T-cell (primary cell): Measurements from ENCODE around the gene SMIM41. TPM values are rescaled to one million over a fixed set of nuclear protein-coding genes. Genes with fewer than 3 reads are reported as not detected.

Source experiments
- ATAC-seq, 4 experiments: fragments of 200-7000 bp in 3 of 4; fragments of 150-1000 bp in 1 of 4; cut with Tn5 transposase; replicated peaks in 1 of 4; 1 replicate in 3 of 4; 2 replicates in 1 of 4; pipeline ENCODE4 v1.10.0; 2021; ENCODE audit warnings: moderate library complexity in 3 of 4, mild to moderate bottlenecking in 2 of 4, moderate number of reproducible peaks in 1 of 4
- CTCF ChIA-PET, 2 donors: fragments of 300-600 bp; sonication (Branson Sonifier 250); formaldehyde crosslinking; loops; one replicate each; lab custom pipeline; 2022; ENCODE audit warnings: antibody characterized with exemption in 2 of 2; lab: Charles Lee
- POLR2A ChIA-PET, 2 donors: fragments of 300-600 bp; sonication (Branson Sonifier 250); formaldehyde crosslinking; loops; one replicate each; lab custom pipeline; 2022; ENCODE audit warnings: antibody characterized with exemption in 2 of 2; lab: Charles Lee
- DNase-seq, 35 experiments: peaks; one replicate each; pipeline versions ENCODE4 v3.0.0 to v3.0.0-alpha.2; 2013 to 2023
- H3K27ac ChIP-seq: one replicate; pipeline ENCODE4 v1.5.1; 2013; ENCODE audit warnings: low read length
- H3K27me3 ChIP-seq, 2 experiments: replicated peaks in 1 of 2; 1 replicate in 1 of 2; 2 replicates in 1 of 2; pipeline versions ENCODE4 v1.6.1 to v1.7.0; 2013; ENCODE audit warnings: low read length in 1 of 2, mixed read lengths in 1 of 2; ENCODE audit not compliant: control insufficient read depth in 2 of 2, insufficient read depth in 2 of 2; ENCODE audit errors: extremely low read depth in 1 of 2
- H3K36me3 ChIP-seq, 2 donors: 1 replicate in 1 of 2; 2 replicates in 1 of 2; pipeline versions ENCODE4 v1.6.1 to v1.7.0; 2013; ENCODE audit warnings: low read length in 1 of 2; ENCODE audit not compliant: control insufficient read depth in 2 of 2, insufficient read depth in 1 of 2; ENCODE audit errors: extremely low read depth in 1 of 2
- H3K4me1 ChIP-seq, 2 experiments: 1 replicate in 1 of 2; 2 replicates in 1 of 2; pipeline versions ENCODE4 v1.6.1 to v1.7.0; 2013; ENCODE audit warnings: low read length in 2 of 2, mixed read lengths in 1 of 2; ENCODE audit not compliant: insufficient read depth in 2 of 2, control insufficient read depth in 1 of 2; ENCODE audit errors: extremely low read depth in 1 of 2
- H3K4me3 ChIP-seq, 2 donors: 1 replicate in 1 of 2; 2 replicates in 1 of 2; pipeline versions ENCODE4 v1.5.1 to v1.7.0; 2013; ENCODE audit warnings: mild to moderate bottlenecking in 2 of 2, low read length in 1 of 2, moderate library complexity in 1 of 2; ENCODE audit not compliant: control insufficient read depth in 1 of 2; ENCODE audit errors: extremely low read depth in 1 of 2
- H3K9me3 ChIP-seq: 2 replicates; pipeline ENCODE4 v1.7.0; 2013
- H3K27ac Mint-ChIP-seq, 2 donors: one replicate each; pipeline ENCODE4 v1.8.0; 2020 to 2021; ENCODE audit warnings: mild to moderate bottlenecking in 2 of 2, mixed read lengths in 2 of 2
- H3K27me3 Mint-ChIP-seq, 2 donors: one replicate each; pipeline ENCODE4 v1.8.0; 2021 to 2022; ENCODE audit warnings: mixed read lengths in 2 of 2
- H3K36me3 Mint-ChIP-seq: one replicate; pipeline ENCODE4 v1.8.0; 2021; ENCODE audit warnings: mixed read lengths
- H3K4me1 Mint-ChIP-seq, 3 donors: one replicate each; pipeline ENCODE4 v1.8.0; 2020 to 2022; ENCODE audit warnings: mixed read lengths in 3 of 3, mild to moderate bottlenecking in 1 of 3
- H3K4me3 Mint-ChIP-seq, 3 donors: one replicate each; pipeline ENCODE4 v1.8.0; 2020 to 2022; ENCODE audit warnings: mild to moderate bottlenecking in 3 of 3, mixed read lengths in 3 of 3, moderate library complexity in 3 of 3
- H3K9me3 Mint-ChIP-seq, 3 donors: one replicate each; pipeline ENCODE4 v1.8.0; 2020 to 2022; ENCODE audit warnings: mixed read lengths in 3 of 3
- WGBS: methylation state at CpG from one replicate; pipeline ENCODE4 v1.1.5; 2013; ENCODE audit warnings: missing lambda C conversion rate; ENCODE audit not compliant: insufficient coverage; 5-methylcytosine and 5-hydroxymethylcytosine counted together
- total RNA-seq, 35 experiments: library from RNA in 6 of 35; stranded (reverse) in 6 of 35; fragments of 120-200 nt in 1 of 35; gene quantifications; one replicate each; pipeline versions ENCODE4 v1.2.1 to v1.2.4 and lab custom pipeline; 2013 to 2026

SMIM41 gene
- total RNA-seq, 5 donors from 2014 or later (not counting 1 experiment from before 2014, with no cell fraction given), result 0.41 TPM; not detected in 4

DNA sequence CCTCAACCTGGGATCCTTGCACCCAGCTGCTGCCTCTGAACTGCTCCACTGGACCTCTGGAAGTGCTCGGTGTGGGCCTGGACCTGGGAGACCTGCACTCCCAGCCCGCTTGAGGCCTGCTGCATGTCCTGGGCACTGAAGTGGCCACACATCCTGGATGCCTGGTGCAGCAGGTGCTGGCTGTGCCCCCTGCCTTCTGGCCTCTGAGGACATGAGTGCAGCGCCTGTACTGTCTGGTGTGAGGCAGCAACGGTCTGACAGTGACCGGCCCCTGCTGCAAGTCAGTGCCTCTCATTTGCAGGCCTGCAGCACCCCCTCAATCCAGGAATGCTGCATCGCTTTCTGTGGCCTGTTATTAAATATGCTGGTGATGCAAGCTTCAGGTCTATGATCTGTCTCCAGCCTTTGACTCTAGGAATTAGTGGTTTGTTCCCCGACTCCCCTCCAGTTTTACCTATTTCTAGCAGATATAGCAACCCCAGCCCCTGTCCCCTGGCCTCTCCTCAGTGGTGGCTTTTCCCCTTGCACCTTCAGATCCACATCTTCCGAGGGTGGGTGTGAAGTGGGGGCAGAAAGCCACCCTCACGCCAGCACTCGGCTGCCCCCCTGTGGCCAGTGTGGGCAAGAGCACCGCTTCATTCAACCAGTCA, 3.6 kb downstream of the SMIM41 start:
- no peaks in the 10 kb centered on the region for H3K9me3 ChIP-seq
- H3K27me3 ChIP-seq, result peaks cover 0 to 21% of the 10 kb centered on the region in 2 experiments
- H3K4me3 ChIP-seq, result no peak overlapping the region
- peaks cover 6 to 28% of the 10 kb centered on the region in 2 experiments for H3K4me1 ChIP-seq
- H3K27ac ChIP-seq, result no peak overlapping the region
- 97% methylated on average over 3 of the region's 11 CpGs for WGBS
- Mint-ChIP-seq H3K36me3 (peaks cover 5% of the 10 kb centered on the region), H3K4me1 (peaks cover 12 to 15% (median 13%) of the 10 kb centered on the region in 3 donors), H3K27me3 (peaks cover 11 to 16% of the 10 kb centered on the region in 2 donors), H3K4me3 (no peak overlapping the region), H3K9me3 (no peaks in the 10 kb centered on the region), H3K27ac (peak overlapping the region in 1 of 2 donors; percentile 30)
- DNase-seq, result peak; percentile 31 to 82 (median 56)
- peaks cover 7 to 9% of the 10 kb centered on the region in 2 donors for H3K36me3 ChIP-seq
- CTCF ChIA-PET, result interaction anchor here (1.0 to 3.5 kb wide), 5 partner anchors 12 to 57 kb away, joined by 3 to 33 read pairs (median 4); no protein-coding TSS in a partner anchor
- POLR2A ChIA-PET, result no interaction called here
- peak; percentile 74 to 79 (median 76) for ATAC-seq

DNA sequence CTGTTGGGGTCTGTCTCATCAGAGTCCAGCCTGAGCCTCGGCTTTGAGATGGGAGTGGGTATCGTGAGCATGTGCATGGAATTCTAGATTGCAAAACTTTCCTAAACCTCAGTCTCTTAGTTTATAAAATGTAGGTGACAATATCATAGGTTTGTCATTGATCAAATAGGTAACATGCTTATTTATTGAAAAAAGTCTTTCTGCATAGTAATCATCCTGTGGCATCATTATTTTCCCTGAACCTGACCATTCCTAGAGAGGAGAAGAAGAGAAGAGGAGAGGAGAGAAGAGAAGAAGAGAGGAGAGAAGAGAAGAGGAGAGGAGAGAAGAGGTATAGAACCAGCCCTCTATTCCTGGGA, 4.1 kb downstream of the SMIM41 start:
- no peaks in the 10 kb centered on the region for H3K9me3 ChIP-seq
- no peak overlapping the region for H3K27ac ChIP-seq
- POLR2A ChIA-PET, result no interaction called here
- Mint-ChIP-seq H3K4me3 (no peak overlapping the region), H3K27me3 (peaks cover 11 to 21% of the 10 kb centered on the region in 2 donors), H3K27ac (peak overlapping the region in 1 of 2 donors; percentile 30), H3K36me3 (peaks cover 4% of the 10 kb centered on the region), H3K4me1 (peaks cover 12 to 15% (median 15%) of the 10 kb centered on the region in 3 donors), H3K9me3 (no peaks in the 10 kb centered on the region)
- peaks cover 5 to 7% of the 10 kb centered on the region in 2 donors for H3K36me3 ChIP-seq
- CTCF ChIA-PET, result interaction anchor here (1.0 to 3.5 kb wide), 9 partner anchors 12 to 103 kb away, joined by 3 to 31 read pairs (median 4); partner anchors contain the start of gene ATG101 (in 1 of the 2)
- no CpG with 5 or more reads among the region's 2 CpGs for WGBS
- DNase-seq, result no peak
- H3K4me1 ChIP-seq, result peaks cover 6 to 28% of the 10 kb centered on the region in 2 experiments
- no peak for ATAC-seq
- H3K4me3 ChIP-seq, result no peak overlapping the region
- H3K27me3 ChIP-seq, result peaks cover 0 to 26% of the 10 kb centered on the region in 2 experiments

DNA sequence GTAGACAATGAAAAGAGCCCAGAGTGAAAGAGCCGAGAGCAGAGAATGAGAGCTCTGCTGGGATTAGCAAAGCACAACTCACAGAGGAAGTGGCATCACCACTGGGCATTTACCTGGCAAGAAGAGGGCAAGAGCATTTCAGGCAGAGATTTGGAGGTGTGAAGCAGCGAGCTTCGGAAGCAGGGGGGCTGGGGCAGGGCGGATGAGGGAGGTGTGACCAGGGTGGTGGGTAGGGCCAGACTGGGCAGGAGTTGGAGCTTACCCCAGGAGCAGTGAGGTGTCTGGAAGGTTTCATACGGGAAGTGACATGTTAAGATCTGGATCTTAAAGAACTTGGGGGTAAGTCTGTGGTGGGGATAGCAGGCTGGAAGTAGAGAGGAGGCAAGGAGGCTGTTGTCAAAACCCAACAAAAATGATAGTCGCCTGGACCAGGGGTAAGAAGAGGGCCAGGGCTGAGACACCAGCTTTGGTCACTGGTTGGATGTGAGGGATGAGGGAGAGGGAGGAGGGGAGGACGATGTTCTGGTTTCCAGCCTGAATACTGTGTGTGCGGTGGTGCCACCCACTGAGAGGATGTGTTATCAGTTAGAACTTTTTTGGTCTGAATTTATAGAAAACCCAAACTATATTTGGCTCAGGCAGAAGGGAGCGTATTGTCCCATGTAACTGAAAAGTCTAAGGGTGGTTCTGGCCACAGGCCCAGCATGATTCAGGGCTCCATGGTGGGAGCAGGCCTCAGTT, 5.2 kb downstream of the SMIM41 start:
- Histone ChIP-seq H3K4me1 (peaks cover 6 to 28% of the 10 kb centered on the region in 2 experiments), H3K27ac (no peak overlapping the region), H3K36me3 (peaks cover 0 to 6% of the 10 kb centered on the region in 2 donors), H3K4me3 (no peak overlapping the region), H3K9me3 (no peaks in the 10 kb centered on the region), H3K27me3 (peaks cover 0 to 37% of the 10 kb centered on the region in 2 experiments)
- H3K9me3 Mint-ChIP-seq, result no peaks in the 10 kb centered on the region
- ChIA-PET POLR2A (interaction anchor here (0.6 to 0.7 kb wide), 2 partner anchors 689 to 1640 kb away, joined by 3 to 5 read pairs; no protein-coding TSS in a partner anchor), CTCF (interaction anchor here (0.6 to 2.9 kb wide), 11 partner anchors 13 to 175 kb away, joined by 3 to 25 read pairs (median 3); partner anchors contain the start of gene ATG101 (in 2 of the 2))
- DNase-seq (no peak), ATAC-seq (no peak)
- H3K4me3 Mint-ChIP-seq, result no peak overlapping the region
- H3K27ac Mint-ChIP-seq, result no peak overlapping the region
- H3K36me3 Mint-ChIP-seq, result no peaks in the 10 kb centered on the region
- H3K27me3 Mint-ChIP-seq, result peaks cover 13 to 30% of the 10 kb centered on the region in 2 donors
- WGBS, result 72% methylated on average over 7 of the region's 9 CpGs
- H3K4me1 Mint-ChIP-seq, result peaks cover 12 to 18% (median 15%) of the 10 kb centered on the region in 3 donors

DNA sequence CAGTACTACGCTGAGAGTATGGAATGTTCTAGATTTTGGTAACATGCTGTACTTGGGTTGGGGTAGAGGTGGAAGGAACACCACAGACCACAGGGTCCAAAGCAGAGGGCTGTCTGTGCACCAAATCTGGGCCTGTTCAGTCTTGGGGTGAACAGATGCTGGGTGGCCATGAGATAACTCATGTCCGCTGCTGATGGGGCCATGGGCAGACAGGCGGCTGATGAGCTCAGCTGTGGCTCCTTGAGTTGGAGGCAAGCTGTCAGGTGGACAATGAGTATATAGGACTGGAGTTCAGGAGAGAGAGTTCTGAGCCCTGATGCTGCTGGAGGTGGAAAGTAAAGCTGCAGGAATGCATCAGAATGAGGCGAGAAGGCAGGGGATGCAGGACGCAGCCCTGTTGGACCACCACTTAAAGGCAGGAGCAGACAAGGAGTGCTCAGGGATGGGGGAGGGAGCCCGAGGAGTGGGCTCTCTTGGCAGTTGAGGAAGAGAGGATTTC, 6.2 kb downstream of the SMIM41 start:
- no peak overlapping the region for H3K4me3 Mint-ChIP-seq
- no peaks in the 10 kb centered on the region for H3K9me3 ChIP-seq
- 93% methylated on average over 5 of the region's 6 CpGs for WGBS
- H3K36me3 Mint-ChIP-seq, result no peaks in the 10 kb centered on the region
- ChIA-PET POLR2A (no interaction called here), CTCF (interaction anchor here (0.6 to 2.9 kb wide), 6 partner anchors 17 to 920 kb away, joined by 3 to 25 read pairs (median 8); partner anchors contain the start of gene ATG101 (in 1 of the 2))
- no peak overlapping the region for H3K4me3 ChIP-seq
- peaks cover 12 to 18% (median 15%) of the 10 kb centered on the region in 3 donors for H3K4me1 Mint-ChIP-seq
- H3K27ac ChIP-seq, result no peak overlapping the region
- DNase-seq (no peak), ATAC-seq (no peak)
- no peaks in the 10 kb centered on the region for H3K36me3 ChIP-seq
- peaks cover 0 to 45% of the 10 kb centered on the region in 2 experiments for H3K27me3 ChIP-seq
- no peaks in the 10 kb centered on the region for H3K9me3 Mint-ChIP-seq
- H3K27me3 Mint-ChIP-seq, result peaks cover 20 to 41% of the 10 kb centered on the region in 2 donors
- no peak overlapping the region for H3K27ac Mint-ChIP-seq
- peaks cover 6 to 26% of the 10 kb centered on the region in 2 experiments for H3K4me1 ChIP-seq

DNA sequence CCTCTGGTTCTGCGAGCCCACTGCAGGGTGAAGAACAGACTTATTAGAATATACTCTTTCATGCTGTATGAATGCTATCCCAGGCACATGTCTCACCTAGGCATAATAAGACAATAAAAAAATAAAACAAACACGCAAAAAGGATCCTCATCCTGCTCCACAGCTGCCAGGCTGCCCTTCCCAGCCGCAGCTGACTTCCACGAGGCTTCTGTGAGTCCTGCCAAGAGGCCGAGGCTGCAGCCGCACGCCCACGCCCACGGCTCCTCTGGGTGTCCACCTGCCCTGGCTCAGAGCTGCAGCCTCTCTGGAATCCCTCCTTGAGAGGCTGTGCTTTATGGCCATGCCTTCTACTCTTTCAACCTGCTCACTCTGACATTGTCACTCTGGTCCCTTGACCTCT, 6.9 kb downstream of the SMIM41 start:
- no peaks in the 10 kb centered on the region for H3K9me3 ChIP-seq
- H3K36me3 ChIP-seq, result no peaks in the 10 kb centered on the region
- no peak overlapping the region for H3K4me3 ChIP-seq
- CTCF ChIA-PET, result interaction anchor here (0.6 to 2.9 kb wide), 5 partner anchors 17 to 919 kb away, joined by 3 to 25 read pairs (median 13); partner anchors contain the start of gene ATG101 (in 1 of the 2)
- peaks cover 22 to 47% of the 10 kb centered on the region in 2 donors for H3K27me3 Mint-ChIP-seq
- POLR2A ChIA-PET, result no interaction called here
- peaks cover 4 to 20% of the 10 kb centered on the region in 2 experiments for H3K4me1 ChIP-seq
- no peak for ATAC-seq
- peaks cover 12 to 18% (median 15%) of the 10 kb centered on the region in 3 donors for H3K4me1 Mint-ChIP-seq
- H3K9me3 Mint-ChIP-seq, result no peaks in the 10 kb centered on the region
- H3K27ac Mint-ChIP-seq, result no peak overlapping the region
- no peak for DNase-seq
- peaks cover 0 to 50% of the 10 kb centered on the region in 2 experiments for H3K27me3 ChIP-seq
- 59% methylated on average over 8 of the region's 9 CpGs for WGBS
- H3K27ac ChIP-seq, result no peak overlapping the region
- H3K36me3 Mint-ChIP-seq, result no peaks in the 10 kb centered on the region
- no peak overlapping the region for H3K4me3 Mint-ChIP-seq
